Umbilical cord (tissue), 2 donors: Measurements from ENCODE around the gene APBA2. TPM values are rescaled to one million over a fixed set of nuclear protein-coding genes. Genes with fewer than 3 reads are reported as not detected.
A peak's percentile ranks its signal among the peaks of the same experiment; 100 is the strongest.

ENCODE experiments used
- DNase-seq: peaks from one replicate; pipeline ENCODE4 v3.0.0-alpha.2; 2015; ENCODE audit warnings: low spot score
- total RNA-seq: library from RNA; depleted of rRNA; stranded (reverse); fragments of >200 nt; gene quantifications from one replicate; pipeline ENCODE4 v1.2.3, GENCODE V29; 2014; ENCODE audit warnings: low replicate concordance; ENCODE audit not compliant: insufficient read depth

Gene APBA2
- total RNA-seq, 1 donor from 2014 or later = 5.8 TPM

DNA sequence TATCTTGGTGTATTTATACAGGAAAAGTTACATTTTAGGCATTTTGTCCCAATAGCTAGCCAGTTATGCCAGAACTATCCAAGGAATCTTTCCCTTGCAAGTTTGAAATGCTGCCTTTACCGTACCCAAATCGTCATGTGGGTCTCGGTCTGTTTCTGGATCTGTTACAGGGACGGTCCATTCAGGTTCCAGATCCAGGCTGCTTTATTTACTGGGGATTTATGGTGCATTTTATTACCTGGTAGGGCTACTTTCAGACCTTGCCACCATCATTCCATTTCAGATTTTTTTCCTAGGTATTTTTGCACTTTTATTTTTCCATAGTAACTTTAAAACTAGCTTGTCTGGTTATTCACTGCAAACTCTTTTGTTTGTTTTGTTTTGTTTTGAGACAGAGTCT, 197.4 kb downstream of the APBA2 start:
- no peak for DNase-seq

DNA sequence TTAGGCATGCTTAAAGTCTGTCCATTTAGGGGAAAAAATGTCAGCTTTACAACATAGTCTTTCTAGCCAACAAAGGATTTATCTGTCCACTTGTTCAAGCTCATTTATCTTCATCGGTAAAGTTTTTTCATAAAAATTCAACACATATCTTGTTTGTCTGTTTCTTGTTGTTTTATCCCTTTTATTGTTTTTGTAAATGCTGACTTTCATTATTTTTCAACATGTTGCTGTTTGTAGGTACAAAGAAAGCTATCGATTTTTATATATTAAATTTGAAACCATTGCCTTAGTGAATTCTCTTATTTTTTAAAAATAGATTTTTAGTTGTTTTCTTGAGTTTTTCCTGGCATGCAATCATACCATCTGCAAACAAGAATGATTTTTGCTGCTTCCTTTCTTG, 198.1 kb downstream of the APBA2 start:
- DNase-seq = no peak

GRCh38 chr15:29086001-29086400, 200.2 kb downstream of the APBA2 start:
- no peak for DNase-seq

GRCh38 chr15:29086891-29087290, 201.1 kb downstream of the APBA2 start:
- no peak for DNase-seq

GRCh38 chr15:29087521-29088285, 201.9 kb downstream of the APBA2 start:
- DNase-seq = no peak

DNA sequence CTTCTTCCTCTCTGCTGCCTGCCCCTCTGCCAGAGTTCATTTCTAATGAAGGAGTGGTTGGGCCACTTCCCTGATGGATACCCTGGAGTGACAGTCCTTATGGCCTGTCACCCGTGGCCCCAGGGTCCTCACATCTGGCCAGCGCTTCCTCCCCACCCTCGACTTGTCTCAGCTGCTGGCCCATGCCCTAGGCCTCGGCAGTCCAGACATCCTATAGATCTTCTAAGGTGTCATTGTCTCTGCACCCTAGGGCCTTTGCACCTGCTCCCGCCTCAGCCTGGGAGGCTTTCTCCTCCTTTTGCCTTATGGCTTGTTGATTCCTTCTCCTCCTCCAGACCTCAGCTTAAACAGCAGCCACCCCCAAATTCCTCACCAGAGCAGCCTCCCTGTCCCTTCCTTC, 202.9 kb downstream of the APBA2 start:
- DNase-seq = no peak

GRCh38 chr15:29089731-29090616, 204.2 kb downstream of the APBA2 start:
- peak; percentile 56 for DNase-seq

DNA sequence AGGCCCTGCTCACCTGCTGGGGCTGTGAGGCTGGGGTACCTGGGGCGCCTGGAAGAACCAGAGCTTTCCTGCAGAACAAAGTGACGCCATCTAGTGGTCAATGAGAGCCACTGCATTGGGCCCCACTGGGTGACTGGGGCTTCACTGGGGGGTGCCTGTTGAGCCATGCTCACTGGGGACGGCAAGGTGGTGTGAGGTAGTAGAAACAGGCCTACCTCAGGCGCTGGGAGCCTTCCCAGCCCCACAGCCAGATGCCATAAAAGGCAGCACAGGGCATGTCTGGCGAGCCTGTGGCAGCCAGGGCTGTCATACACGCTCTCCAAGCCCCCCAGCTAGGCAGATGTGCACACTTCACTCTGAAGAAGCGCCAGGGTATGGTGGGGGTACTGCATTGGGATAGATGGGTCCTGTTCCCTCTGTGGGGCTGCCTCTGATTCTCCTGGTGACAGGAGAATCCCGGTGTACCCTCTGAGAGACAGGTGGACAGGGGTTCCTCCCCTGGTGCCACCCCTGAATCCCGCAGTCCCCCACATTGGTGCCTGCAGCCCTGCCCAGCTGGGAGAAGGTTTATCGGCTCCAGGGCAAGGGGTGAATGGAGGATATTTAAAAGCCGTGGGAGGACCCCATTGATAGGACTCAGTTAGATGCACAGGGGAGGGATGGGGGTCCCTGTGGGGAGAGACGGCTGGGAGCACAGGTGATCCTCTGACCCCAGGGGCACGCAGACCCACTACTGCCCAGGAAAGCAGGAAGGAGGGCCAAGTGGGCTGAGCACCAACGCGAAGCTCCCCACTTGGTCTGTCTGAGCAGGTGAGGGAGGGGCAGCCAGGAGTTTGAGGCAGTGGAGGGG, 205.1 kb downstream of the APBA2 start:
- no peak for DNase-seq

DNA sequence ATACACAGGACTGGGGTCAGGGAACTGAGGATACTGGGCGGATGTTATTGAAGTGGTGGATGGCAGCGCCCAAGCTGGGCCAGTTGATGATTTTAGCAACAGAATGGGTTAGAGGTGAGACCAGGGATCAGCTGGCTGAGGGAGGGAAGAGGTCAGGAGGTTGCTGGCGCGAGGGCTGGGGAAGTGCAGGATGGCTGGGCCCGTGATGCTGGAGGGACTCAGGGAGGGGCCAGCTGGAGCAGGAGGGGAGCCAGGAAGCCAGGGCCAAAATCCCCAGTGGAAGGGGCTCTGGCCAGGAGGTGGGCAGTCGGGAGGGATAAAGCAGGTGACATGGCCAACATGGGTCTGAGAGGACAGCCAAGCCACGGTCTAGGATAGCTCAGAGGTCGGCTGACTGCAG, 205.9 kb downstream of the APBA2 start:
- DNase-seq = no peak

GRCh38 chr15:29092376-29093064, 206.7 kb downstream of the APBA2 start:
- no peak for DNase-seq

- no peak for DNase-seq
Observed at GRCh38 chr15:29093065-29093435, 207.3 kb downstream of the APBA2 start.

DNA sequence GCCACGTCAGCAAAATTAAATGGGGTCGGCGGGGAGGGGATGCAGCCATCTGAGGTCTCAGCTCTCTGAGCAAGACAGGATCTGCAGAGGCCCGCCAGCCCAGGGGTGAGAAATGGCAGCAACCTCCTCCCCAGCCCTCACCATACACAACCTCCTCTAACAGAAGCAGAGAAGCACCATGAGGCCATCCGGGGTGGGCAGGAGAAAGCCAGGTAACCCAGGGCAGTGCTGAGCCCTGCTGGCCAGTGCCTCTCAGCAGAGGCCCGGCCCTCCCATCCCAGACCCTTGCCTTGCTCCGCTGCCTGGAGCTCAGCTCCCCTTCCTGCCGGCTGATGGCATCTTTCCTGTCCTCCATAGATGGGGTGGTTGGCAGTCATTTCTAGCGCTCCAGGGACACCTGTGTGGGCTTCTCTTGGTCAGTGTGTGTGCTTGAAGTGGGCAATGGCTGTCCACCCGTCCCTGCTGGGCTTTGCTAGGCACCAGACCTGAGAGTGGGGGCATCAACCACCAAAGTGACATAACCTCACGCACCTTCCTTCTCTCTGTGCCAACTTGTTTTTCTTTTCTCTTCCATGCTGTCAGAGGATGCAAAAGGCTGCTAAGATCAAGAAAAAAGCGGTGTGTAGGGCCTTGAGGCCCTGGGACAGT, 208.0 kb downstream of the APBA2 start:
- DNase-seq = no peak

DNA sequence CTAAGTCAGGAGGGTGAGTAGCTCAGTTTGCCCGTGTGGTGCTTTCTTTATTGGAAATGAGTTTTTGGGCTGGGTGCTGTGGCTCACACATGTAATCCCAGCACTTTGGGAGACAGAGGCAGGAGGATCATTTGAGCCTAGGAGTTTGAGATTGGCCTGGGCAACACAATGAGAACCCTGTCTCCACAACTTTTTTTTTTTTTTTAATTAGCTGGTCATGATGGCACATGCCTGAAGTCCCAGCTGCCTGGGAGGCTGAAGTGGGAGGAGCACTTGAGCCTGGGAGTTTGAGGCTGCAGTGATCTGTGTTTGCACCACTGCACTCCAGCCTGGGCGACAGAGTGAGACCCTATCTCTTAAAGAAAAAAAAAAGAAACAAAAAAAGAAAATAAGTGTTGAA, 208.9 kb downstream of the APBA2 start:
- DNase-seq = no peak

DNA sequence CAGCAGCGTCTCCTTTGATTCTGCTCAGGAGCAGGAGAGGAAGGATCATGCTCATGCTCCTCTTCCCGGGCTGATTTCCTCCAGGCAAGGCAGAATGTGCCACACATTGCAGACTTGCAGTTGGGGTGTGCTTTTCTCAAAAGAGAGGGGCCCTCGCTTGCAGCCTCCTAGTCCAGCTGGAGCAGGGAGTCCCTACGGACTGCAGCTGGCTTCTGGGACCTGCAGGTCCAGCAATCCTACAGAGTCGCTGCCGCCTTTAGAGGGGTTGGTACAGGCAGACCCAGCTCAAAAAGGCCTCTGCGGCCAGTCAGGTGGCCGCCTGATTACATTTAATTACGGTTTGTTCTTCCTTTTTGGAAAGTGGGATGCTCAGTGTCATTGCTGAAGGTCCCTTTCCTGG, 210.0 kb downstream of the APBA2 start:
- DNase-seq = no peak

DNA sequence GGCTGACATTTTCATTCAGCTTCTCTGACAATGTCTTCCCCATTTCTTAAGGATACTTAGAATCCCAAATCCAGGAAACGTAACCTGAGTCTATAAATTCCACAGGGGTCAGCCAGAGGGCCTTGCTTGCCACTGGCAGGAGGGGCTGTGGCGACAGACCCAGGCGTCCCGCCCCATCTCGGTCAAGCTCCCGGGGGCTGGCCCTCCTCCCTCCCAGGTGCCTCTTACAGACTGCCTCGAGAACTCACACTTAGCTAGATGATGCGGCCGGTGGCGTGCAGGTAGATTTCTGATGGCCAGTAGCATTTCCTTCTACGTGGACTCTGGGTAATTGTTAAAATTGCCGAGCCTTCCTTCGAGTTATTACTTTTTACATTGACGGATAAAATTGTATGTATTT, 211.4 kb downstream of the APBA2 start:
- DNase-seq = no peak

- DNase-seq = no peak
Observed at GRCh38 chr15:29097971-29098370, 212.2 kb downstream of the APBA2 start.

DNA sequence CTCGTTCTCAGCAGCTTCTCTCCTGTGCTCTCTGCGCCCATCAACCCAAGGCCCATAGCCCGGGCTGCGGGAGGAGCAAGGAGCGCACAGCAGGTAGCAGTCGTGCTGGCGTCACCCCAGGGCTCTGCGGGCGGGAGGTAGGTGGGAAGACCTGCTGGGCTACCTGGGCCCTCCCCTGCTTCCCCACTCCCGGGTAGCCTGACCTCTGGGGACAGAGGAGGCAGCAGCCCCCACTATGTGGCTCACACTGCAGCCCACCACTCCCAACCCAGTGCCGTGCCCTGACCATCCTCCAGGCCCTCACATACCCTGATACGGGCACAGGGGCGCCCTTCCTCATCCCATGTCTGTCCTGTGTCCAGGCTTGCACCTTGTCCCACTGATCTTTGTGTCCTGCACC, 212.9 kb downstream of the APBA2 start:
- DNase-seq = no peak

DNA sequence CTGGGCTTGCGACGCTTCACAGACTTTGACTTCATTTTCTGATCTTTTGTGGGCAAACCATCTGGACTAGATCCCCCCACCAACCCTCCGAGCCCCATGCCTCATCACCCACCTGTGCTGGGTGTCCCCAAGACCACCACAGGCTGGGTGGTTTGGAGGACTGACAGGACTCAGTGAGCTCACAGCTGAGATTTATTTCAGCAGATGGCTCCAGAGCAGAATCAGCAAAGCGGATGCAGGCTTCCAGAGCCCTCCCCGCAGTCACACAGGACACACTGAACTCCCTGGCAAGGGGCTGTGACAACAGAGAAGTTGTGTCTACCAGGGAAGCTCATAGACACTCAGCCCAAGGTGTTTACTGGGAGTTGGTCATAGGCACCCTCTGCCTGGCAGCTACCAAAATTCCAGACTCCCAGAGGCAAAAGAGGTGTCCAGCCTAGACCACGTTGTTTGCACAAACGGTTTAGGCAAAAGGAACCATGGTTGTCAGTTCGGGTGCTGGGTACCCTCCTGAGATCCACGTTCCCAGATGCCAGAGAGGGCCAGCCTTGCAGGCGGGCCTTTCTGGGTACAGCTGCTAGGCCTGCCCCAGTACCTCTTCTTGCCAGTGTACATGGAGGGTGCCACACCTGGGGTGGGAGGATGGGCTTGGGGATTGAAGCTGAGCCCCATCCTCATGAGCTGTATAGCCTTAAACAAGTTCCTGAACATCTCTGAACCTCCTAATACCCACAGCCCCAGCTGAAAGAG, 213.5 kb downstream of the APBA2 start:
- no peak for DNase-seq

- no peak for DNase-seq
Observed at GRCh38 chr15:29100486-29101000, 214.8 kb downstream of the APBA2 start.

GRCh38 chr15:29101491-29101890, 215.7 kb downstream of the APBA2 start:
- DNase-seq = no peak
